GM23338 (cell line): ENCODE data around the gene GPN3.

Experiments used
- CTCF ChIP-seq, 2 experiments: fragments of 200-600 bp in 1 of 2; sonication (generic) in 1 of 2; conservative IDR thresholded peaks; 2 replicates each; pipeline versions ENCODE4 v1.5.1 to v1.6.1; 2016 to 2017; ENCODE audit warnings: antibody characterized with exemption in 2 of 2, low read depth in 2 of 2, mild to moderate bottlenecking in 2 of 2, moderate library complexity in 1 of 2
- EZH2 ChIP-seq: fragments of 200-600 bp; sonication (generic); IDR thresholded peaks from one replicate; pipeline ENCODE4 v1.8.0; 2017; ENCODE audit warnings: antibody characterized with exemption, mild to moderate bottlenecking, low read depth; ENCODE audit not compliant: unreplicated experiment
- EZH2phosphoT487 ChIP-seq: fragments of 200-600 bp; sonication (generic); IDR thresholded peaks from one replicate; pipeline ENCODE4 v1.8.1; 2018; ENCODE audit warnings: antibody characterized with exemption; ENCODE audit not compliant: unreplicated experiment
- NANOG ChIP-seq: IDR thresholded peaks from 2 replicates; pipeline ENCODE4 v1.6.1; 2016; ENCODE audit warnings: antibody characterized with exemption, borderline replicate concordance
- POLR2AphosphoS5 ChIP-seq: IDR thresholded peaks from 2 replicates; pipeline ENCODE4 v1.6.1; 2016; ENCODE audit warnings: antibody characterized with exemption, low read depth

- no peak for TF ChIP-seq POLR2AphosphoS5
- TF ChIP-seq CTCF (conservative IDR thresholded peaks at IDR 0.05; ENCODE audit: low read depth in 2 of 2): no peak
- TF ChIP-seq NANOG: no peak
- no peak for TF ChIP-seq EZH2phosphoT487
- TF ChIP-seq EZH2: no peak
These were observed 14.3 kb downstream of the GPN3 start for GRCh38 chr12:110453569-110454296.
